NB4 (cell line): Measurements from ENCODE around the gene SESTD1.
"Not testable (repeated sequence)": the region's sequence is repeated elsewhere in the genome, so short reads cannot be mapped to it uniquely, and the experiment has no call there.

ENCODE experiments used
- DNase-seq: peaks from one replicate; pipeline ENCODE4 v3.0.0; 2010; ENCODE audit warnings: low read depth
- H3K4me3 ChIP-seq: one replicate; pipeline ENCODE4 v1.5.1; 2011; ENCODE audit warnings: mild to moderate bottlenecking, low read depth, low read length, moderate library complexity
- MYC ChIP-seq: IDR thresholded peaks from 2 replicates; pipeline ENCODE4 v1.6.1; 2011; ENCODE audit warnings: low read depth, low read length
- POLR2A ChIP-seq: IDR thresholded peaks from 2 replicates; pipeline ENCODE4 v1.6.1; 2011; ENCODE audit warnings: mild to moderate bottlenecking; ENCODE audit not compliant: insufficient read length; ENCODE audit errors: extremely low read depth
- TF ChIP-seq, protein P1 (sequence below): IDR thresholded peaks from 2 replicates; pipeline ENCODE4 v1.6.1; 2011; ENCODE audit warnings: low read depth, low read length
- TF ChIP-seq, protein P2 (sequence below): IDR thresholded peaks from one replicate; pipeline ENCODE4 v1.5.1; 2012; ENCODE audit warnings: low read depth, low read length

Gene SESTD1

DNA sequence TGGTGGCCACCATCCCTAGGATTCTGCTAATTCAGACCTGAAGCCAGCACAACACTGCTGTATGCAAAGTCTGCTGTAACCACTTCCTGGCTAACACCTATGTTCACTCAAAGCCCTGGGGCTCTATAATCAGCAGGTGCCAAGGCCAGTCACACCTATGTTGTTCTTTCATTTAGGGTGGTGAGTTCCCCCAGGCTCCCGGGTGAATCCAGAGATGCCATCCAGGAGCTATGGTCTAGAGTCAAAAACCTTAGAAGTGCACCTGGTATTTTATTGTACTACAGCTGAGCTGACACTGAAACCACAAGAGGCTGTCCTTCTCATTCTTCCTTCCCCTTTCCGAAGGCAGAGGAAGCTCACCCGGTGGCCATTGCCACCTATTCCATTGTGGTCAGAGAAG, 168.5 kb downstream of the SESTD1 start:
- DNase-seq = no peak
- H3K4me3 ChIP-seq = no peak overlapping the region
- TF ChIP-seq, protein P1, sequence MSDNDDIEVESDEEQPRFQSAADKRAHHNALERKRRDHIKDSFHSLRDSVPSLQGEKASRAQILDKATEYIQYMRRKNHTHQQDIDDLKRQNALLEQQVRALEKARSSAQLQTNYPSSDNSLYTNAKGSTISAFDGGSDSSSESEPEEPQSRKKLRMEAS = no peak
- TF ChIP-seq, protein P2, sequence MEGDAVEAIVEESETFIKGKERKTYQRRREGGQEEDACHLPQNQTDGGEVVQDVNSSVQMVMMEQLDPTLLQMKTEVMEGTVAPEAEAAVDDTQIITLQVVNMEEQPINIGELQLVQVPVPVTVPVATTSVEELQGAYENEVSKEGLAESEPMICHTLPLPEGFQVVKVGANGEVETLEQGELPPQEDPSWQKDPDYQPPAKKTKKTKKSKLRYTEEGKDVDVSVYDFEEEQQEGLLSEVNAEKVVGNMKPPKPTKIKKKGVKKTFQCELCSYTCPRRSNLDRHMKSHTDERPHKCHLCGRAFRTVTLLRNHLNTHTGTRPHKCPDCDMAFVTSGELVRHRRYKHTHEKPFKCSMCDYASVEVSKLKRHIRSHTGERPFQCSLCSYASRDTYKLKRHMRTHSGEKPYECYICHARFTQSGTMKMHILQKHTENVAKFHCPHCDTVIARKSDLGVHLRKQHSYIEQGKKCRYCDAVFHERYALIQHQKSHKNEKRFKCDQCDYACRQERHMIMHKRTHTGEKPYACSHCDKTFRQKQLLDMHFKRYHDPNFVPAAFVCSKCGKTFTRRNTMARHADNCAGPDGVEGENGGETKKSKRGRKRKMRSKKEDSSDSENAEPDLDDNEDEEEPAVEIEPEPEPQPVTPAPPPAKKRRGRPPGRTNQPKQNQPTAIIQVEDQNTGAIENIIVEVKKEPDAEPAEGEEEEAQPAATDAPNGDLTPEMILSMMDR = no peak
- TF ChIP-seq MYC (no peak), POLR2A (no peak)

GRCh38 chr2:179092912-179093311, 171.7 kb downstream of the SESTD1 start:
- H3K4me3 ChIP-seq, DNase-seq: not testable (repeated sequence)

GRCh38 chr2:179082697-179083096, 181.9 kb downstream of the SESTD1 start:
- no peak for DNase-seq

DNA sequence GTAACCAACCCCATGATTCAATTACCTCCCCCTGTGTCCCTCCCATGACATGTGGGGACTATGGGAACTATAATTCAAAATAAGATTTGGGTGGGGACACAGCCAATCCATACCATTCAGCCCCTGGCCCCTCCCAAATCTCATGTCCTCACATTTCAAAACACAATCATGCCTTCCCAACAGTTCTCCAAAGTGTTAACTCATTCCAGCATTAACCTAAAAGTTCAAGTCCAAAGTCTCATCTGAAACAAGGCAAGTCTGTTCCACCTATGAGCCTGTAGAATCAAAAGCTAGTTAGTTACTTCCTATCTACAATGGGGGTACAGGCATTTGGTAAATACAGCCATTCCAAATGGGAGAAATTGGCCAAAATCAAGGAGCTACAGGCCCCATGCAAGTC, 182.7 kb downstream of the SESTD1 start:
- H3K4me3 ChIP-seq = no peak overlapping the region
- DNase-seq = no peak
- TF ChIP-seq MYC = no peak
- TF ChIP-seq, protein P1 = no peak
- TF ChIP-seq POLR2A = no peak
- TF ChIP-seq, protein P2 = no peak

More at GRCh38 chr2:179082697-179083096, 181.9 kb downstream of the SESTD1 start:
- no peak overlapping the region for H3K4me3 ChIP-seq
- no peak for TF ChIP-seq MYC
- TF ChIP-seq POLR2A = no peak
- TF ChIP-seq, protein P2 = no peak
- TF ChIP-seq, protein P1 = no peak

DNA sequence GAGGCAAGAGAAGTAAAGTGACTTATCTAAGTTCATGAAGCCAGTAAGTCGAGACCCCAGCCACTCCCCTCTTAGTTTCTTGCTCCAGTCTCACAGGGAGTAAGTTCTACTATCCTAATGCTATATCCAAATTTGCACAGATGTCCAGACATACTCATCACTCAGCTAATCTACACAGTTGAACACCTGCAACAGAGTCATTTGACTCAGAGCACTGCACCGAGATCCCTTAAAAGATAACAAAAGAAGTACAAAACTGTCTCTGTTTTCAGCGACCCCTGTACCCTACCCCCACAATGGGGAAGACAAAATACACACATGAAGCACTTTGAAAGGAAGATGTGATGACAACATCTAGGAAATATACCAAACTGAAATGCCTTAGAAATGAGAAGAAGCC, 192.1 kb downstream of the SESTD1 start:
- TF ChIP-seq, protein P2 = no peak
- TF ChIP-seq MYC = no peak
- TF ChIP-seq, protein P1 = no peak
- no peak for TF ChIP-seq POLR2A
- H3K4me3 ChIP-seq = no peak overlapping the region
- no peak for DNase-seq

DNA sequence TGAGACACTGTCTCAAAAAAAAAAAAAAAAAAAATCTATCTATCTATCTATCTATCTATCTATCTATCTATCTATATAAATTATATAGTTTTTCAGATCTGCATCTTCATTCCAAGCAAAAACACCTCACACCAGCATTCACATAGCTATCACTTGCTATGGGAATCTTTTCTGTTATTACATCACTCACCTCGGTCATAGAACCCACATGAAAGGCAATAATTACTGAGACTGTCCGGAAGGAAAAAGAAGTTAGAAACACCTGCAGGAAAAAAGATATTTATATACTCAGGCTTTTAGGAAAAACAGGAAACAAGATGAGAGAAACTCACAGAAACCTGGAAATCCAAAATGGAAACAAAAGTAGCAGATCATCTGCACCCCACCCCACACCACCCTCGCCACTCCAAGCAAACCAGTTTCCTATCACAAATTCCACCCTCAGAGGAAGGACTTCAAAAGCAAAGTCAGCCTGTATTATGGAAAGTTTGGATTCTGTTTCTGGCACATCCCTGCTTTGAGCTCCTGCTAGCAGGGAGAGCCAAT, 192.7 kb downstream of the SESTD1 start:
- DNase-seq = no peak
- TF ChIP-seq, protein P2 = no peak
- TF ChIP-seq MYC (no peak), POLR2A (no peak)
- TF ChIP-seq, protein P1 = no peak
- no peak overlapping the region for H3K4me3 ChIP-seq
